Activated T-cell treated with anti-CD3 and anti-CD28 coated beads for 1 hour (primary cell): ENCODE results near the gene CCDC15.

Source experiments
- DNase-seq: peaks from one replicate; pipeline ENCODE4 v3.0.0-alpha.2; 2020; ENCODE audit warnings: low read depth

CCDC15 gene, protein sequence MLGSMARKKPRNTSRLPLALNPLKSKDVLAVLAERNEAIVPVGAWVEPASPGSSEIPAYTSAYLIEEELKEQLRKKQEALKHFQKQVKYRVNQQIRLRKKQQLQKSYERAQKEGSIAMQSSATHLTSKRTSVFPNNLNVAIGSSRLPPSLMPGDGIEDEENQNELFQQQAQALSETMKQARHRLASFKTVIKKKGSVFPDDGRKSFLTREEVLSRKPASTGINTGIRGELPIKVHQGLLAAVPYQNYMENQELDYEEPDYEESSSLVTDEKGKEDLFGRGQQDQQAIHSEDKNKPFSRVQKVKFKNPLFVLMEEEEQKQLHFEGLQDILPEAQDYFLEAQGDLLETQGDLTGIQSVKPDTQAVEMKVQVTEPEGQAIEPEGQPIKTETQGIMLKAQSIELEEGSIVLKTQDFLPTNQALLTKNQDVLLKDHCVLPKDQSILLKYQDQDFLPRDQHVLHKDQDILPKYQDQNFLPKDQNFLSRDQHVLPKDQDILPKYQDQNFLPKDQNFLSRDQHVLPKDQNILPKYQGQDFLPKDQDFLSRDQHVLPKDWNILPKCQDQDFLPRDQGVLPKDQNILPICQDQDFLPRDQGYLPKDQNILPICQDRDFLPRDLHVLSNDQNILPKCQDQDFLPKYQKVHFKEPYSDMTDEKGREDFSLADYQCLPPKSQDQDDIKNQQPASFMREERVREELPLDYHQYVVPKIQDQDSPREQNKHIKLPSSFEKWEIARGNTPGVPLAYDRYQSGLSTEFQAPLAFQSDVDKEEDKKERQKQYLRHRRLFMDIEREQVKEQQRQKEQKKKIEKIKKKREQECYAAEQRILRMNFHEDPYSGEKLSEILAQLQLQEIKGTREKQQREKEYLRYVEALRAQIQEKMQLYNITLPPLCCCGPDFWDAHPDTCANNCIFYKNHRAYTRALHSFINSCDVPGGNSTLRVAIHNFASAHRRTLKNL

DNA sequence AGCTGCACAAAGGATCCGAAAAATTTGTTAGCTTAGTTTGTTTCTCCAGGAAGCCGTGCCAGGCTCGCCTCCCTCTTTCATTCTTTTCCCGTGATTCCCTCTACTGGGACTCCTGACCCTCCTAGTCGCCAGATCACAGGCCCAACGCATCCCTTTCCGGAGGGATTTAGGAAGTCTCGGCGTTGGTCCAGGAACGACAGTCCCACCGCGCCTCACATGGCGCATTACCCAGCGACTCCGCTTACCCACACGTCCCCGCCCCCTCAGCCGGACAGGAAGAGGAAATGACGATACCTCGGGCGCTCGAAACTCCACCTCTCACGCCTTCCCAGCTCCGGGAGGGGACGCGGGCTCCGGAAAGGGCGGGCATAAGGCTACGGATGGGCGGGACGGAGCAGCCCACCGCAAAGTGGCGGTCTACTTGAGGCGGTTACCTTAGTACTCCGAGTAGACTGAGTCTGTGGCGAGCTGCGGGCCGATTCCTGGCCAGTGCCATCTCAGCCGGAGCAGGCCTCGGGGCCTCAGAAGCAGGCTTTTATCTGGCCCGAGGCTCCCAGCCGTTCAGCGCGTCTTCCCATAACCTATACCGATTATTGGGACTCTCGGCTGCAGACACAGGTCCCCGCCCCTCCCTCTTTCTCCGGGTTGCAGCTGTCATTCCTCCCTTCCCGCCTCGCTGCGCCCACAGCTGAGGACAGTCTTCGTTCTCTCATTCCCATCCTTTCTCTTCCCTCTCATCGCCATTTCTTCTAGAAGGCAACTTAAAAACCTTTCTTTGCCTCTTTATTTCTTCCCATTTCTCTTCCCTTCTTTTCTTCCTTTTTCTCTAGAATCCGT is at the start of gene CCDC15:
TSS of gene CCDC15 (plus strand) at position 450 of the 837 bp plus-strand sequence. CDS start 531 bp downstream, outside the sequence.
- DNase-seq, result peak; percentile 96

DNA sequence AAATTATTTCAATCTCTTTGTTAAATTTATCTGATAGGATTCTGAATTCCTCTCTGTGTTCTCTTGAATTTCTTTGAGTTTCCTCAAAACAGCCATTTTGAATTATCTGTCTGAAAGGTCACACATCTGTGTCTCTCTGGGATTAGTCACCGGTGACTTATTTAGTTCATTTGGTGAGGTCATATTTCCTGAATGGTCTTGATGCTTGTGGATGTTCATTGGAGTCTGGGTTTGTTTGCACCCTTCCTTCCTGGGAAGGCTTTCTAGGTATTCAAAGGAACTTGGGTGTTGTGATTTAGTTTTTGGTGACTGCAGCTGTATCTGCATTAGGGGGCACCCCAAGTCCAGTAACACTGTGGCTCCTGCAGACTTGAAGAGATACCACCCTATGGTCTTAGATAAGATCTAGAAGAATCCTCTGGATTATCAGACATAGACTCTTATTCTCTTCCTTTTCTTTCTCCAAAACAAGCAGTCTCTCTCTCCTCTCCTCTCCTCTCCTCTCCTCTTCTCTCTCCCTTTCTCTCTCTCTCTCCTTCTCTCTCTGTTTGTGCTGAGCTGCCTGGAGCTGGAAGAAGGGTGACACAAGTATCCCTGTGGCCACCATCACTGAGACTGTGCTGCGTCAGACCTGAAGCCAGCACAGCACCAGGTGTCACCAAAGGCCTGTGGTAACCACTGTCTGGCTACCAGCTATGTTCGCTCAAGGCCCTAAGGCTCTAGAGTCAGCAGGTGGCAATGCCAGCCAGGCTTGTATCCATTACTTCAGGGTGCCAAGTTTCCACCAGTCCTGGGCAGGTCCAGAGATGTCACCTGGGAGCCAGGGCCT is 38.2 kb upstream of the CCDC15 start:
- no peak for DNase-seq

DNA sequence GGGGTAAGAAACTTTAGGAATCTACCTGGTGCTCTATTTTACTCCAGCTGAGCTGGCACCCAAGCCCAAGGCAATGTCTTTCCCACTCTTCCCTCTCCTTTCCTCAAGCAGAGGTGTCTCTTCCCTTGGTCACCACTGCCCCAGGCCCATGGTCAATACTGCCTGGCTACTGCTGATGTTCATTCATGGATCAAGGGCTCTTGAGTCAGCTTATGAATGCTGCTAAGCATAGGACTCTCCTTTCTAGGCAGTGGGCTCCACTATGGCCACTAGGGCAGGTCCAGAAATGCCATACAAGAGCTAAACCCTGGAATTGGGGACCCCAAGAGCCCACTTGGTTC is 37.7 kb upstream of the CCDC15 start:
- no peak for DNase-seq

DNA sequence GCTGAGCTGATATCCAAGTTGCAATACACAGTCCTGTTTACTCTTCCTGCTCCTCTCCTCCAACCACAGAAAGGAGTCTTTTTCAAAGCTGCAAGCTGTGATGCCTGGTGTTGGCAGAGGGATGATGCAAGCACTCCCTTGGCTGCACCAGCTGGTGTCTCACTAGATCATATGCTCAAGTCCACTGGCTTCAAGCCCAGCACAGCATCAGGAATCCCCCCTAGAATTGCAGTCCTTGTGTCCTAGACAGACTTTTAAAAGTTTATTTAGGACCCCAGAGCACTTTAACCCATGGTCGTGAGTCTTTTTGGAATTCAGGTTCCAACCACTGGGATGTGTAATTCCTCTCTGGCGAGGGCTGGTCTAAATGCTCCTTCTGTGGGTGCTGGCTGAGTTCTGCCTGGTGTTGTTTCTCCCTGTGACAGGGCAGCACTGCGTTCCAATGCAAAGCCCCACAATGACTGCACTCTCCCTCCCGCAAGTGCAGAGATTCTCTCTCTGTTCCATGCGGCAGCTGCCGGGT is 36.8 kb upstream of the CCDC15 start:
- no peak for DNase-seq

DNA sequence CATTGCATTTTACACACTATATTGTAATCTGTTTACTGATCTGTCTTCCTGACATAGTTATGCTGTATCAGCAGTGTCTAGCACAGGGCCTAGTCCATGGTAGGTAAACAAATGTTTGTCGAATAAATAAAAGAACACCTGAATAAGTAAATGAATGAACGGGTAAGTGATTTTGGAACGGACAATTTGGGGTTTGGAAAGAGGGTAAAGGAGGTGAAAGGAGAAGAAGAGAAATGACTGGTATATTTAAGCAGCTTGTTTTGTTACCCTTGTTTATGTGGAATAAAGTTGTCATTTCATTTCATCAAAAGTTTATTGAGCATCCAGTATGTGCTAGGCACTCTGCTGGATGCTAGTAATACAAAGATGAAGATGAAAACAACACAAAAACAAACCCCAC is 35.1 kb upstream of the CCDC15 start, which contains the start of gene HEPN1:
TSS of gene HEPN1 (plus strand) at position 301 of the 400 bp plus-strand sequence.
- DNase-seq, result no peak

DNA sequence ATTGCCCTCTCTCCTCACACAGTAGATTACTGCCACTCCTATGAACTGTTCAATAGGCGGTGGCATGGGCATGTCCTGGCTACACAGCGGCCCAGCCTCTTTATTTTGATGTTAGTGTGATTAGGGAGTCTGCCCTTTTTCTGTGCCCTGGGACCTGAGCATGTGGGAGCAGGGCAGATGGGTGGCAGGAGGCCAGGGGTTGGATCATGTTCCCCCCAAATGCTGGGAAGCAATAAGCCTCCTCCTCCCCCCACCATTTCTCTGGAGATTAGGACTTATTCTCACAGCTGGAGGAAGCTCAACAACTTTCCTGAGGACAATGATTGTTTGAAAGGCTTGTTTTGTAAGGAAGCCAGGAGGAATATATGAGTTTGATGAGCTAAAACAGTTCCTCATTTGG is 34.1 kb upstream of the CCDC15 start:
- DNase-seq, result no peak

DNA sequence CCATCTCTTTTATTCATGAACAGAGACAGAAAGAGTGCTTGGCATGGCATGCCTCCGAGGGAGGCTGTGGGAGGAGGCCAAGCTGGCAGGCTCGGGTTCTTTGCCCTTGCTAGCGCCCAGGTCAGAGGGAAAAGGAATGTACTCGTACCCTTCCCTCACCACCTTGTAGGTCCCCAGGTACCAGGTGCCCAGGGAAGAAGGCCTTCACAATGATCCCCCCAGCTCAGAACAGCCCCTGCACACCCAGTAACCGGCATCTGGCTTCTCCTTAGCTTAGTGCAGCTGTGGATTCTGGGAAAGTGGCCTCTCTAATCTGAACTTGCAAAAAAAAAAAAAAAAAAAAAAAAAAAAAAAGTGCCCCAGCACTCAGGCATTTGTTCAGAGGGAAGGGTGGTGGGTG is 33.6 kb upstream of the CCDC15 start:
- DNase-seq, result no peak

DNA sequence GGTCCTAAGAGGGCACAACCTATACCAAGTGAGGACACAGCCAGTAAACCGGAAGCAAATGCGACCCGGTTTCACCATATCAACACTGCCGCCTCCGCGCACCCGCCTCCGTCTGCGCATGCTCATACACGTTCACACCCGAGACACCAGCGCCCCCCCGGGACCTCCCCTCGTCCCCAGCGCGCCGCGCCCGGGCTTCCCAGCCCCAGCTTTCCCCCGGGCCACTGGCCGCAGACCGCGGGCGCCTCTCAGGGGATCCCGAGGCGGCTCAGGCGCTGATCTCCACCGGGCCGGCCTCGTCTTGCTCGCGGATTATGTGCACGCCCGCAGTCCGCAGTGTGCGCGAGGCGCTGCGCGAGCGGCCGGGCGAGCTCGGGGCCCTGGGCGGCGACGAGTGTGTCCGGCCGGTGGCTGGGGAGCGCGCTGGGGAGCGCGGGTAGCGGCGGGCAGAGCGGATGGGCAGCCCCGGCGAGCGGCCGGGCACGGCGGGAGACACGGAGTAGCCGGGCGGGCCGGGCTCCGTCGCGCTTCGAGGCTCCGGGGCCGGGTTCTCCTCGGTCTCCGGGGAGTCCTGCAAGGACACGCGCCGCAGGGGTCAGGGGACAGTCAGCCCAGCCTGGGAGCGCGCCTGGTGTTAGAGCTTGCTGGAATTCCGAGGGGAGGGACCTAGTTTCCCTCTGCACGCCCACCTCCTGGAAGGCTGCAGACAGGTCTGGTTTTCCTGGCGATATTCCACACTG is 33.0 kb upstream of the CCDC15 start:
- peak; percentile 76 for DNase-seq

DNA sequence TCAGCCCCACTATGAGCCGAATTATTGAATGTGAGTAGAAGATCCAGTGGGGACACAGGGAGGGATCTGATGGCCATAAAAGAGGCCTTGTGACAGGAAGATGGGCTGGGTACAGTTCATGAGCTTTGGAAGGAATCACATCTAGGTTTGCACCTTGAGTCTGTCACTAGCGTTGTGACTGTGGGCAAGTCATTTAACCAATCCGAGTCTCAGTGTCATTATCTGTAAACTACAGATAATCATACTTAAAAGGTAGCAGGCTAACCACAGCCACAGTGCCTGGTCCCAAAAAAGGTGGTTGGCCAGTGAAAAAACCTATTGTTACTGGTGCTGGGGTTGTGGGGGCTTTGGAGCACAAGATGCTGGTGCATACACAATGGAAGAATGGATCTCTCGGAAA is 31.2 kb upstream of the CCDC15 start:
- DNase-seq, result no peak

DNA sequence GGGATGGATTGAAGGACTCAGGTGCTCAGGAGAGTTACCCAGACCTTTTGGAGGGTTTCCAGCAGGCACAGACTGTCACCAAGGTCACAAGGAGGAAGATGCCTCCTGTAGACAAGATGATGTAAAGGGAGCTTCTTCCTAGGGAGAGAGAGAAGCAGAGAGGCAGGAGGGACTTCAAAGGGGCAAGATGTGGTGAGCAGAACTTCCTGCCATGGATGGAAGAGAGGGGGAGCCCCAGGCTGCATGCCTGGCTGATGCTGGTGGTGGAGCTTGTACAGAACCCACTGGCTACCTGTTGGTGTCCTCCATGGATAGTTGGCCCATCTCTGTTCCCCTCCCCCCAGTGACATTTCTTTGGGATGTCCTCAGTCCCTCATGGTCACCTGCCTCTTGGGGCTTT is 30.7 kb upstream of the CCDC15 start:
- DNase-seq, result no peak

DNA sequence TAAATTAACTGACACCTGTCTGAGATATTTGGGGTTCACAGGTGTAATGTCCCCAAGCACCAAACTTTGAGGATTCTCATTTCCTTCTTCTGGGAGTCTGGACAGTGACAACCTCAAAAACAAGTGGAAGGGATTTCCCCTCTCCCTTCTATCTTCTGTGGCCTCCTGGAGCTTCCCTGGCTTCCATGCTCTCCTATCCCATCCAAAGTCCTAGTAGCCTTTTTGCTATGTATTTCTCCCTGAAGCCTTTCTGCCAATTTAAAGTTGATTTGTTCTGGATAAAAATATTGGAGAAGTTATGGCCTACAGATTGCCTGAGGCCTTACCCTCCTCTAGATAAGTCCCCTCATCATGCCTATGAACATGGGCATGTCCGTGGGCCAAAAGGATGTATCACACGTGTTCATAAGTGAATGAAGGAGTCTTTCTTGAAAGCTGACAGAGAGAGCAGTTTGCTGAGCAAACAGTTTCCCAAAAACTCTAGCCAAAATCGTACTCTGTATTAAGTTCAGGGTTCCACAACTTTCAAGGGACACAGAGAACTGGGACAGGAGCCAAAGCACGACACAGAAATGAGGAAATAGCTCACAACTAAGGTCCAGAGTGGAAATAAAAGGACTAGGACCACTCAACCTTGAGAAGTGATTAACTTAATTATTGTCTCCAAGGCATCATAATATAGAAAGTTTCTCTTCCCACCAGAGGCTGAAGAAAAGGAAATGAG is 24.9 kb upstream of the CCDC15 start:
- no peak for DNase-seq

DNA sequence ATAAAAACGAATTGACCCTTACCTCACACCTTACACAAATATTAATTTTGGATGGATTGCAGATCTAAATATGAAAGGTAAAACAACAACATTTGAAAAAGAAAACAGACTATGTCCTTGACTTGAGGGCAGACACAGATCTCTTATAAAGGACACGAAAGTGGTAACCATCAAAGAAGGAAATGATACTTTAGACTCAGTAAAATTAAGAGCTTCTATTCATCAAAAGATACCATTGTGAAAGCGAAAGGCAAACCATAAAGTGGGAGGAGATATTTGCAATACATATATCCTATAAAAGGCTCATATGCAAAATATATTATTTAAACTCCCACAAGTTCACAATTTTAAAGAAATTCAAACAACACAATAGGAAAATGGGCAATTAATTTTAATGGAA is 23.2 kb upstream of the CCDC15 start:
- DNase-seq, result no peak

DNA sequence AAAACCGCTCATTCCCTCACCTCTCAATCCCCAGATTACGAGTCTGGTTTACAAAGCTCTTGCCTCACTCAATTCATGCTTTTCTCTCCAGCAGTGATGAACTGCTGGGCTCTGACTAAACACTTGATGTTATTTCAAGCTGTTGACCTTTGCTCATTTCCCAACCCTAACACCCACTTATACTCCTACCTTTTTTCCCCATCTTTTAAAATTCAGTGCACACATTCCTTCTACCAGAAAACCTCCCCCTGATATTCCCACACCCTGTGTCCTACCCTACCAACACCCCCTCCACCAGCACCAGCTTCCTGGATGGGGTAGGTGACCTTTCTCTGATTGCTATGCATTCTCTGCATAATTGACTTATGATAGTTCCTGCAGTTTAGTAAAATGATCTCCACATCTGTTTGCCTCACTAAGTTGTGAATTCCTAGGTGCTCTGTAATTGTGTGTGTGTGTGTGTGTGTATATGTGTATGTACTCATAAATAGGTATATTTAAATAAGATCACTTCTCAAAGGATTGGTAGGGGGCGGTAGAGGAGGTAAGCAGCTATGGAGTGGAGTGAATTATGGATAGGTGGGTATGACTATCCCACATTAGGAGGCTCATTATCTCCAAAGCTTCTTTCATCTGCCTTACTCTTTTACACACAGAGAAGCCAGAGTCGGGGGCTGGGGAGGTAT is 19.0 kb upstream of the CCDC15 start:
- DNase-seq, result no peak

DNA sequence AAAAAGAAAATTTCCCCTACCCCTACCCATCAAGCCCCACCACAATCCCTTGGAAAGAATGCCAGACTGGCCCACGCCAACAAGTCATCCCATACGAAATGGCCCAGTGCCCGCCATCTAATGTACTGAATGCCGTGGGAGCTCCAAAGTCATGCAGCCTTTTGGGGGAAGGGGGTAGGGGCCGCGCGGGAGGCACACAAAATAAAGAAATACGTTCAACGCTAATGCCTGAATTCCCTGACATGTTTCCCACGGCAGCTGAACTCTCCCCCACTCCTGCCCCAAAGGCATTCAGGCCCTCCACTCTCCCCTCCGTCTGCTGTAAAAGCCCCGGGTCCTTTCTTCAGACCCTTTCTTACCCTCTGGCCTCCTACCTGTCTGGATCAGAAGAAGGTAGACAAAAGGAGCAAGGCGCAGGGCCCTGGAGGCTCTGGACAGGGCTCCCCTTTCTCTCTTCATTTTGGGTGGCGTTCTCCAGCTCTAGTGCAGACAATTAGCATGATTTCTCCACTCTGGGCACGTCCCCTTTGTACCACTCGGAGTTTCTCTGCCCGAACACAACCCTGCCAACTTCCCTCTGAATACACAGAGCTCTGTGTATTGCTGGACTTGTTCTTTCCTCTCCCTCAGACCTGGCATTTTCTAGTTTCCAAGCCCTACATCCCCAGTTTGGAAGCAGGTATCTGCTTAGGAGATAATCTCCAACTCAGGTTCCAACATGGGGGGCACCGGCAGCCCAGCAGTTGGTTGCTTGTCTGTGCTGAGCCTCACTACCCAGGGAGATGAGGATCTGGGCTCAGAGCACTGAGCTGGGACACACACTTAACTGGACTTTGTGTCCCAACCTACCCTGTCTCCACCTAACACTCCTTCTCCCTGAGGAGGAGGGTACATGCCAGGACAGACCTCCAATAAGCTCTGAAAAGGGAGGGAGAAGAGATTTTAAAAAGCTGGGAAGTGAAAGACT is 18.2 kb upstream of the CCDC15 start, which contains the start of gene HEPACAM:
TSS of gene HEPACAM (minus strand) at position 500 of the 967 bp plus-strand sequence. CDS start at position 459, 41 bp downstream.
- DNase-seq, result no peak

DNA sequence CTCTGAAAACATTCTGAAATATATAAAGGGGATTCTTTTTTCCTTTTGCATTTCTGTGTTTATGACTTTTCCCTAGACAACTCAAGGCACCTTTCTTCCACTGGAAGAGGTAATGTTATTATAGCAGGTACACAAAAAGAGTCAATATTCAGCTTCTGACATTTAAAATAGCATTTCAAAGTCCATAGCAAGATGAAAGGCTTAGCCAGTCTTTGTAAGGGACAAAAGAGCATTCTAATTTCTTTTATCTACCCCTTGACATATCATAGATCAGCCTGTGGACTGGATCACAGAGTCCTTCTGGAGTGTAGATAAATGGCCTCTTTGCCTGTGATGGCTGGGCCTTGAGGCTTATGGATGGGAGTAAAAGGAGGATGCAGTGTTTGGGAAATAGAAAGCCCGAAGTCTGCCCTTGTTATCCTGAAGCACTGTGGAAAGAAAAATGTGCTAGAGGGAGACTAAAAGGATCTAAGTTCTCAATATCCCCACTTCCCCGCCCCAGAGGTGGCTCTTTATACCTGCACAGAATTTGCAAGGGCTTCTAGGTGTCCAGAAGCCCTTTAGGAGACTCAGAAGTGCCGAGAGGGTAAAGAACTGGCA is 16.6 kb upstream of the CCDC15 start:
- no peak for DNase-seq

DNA sequence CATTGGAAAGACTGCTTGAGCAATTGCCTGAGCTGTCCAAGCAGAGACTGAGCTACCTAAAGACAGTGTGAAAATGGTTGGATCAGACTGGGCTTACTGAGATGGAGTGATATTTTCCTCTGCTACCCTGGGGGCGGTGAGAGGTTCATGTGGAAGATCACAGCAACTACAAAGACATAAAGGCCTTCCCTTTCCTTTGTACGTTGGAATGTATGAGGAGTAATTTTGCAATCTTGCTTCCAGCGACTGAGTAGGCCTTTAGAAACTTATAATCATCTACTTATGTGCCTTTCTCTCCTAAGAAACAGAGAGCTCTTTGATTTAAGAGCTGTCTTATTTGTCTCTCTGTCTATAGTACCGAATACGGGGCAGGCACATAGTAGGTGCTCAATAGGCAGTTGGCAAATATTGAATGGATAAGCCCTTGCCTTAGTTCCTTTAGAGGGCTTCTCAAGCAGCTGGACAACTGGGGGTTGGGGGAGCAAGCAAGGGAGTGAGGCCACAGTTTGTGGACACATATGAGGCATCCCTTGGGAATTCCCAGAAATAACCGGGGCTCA is 15.7 kb upstream of the CCDC15 start:
- no peak for DNase-seq

DNA sequence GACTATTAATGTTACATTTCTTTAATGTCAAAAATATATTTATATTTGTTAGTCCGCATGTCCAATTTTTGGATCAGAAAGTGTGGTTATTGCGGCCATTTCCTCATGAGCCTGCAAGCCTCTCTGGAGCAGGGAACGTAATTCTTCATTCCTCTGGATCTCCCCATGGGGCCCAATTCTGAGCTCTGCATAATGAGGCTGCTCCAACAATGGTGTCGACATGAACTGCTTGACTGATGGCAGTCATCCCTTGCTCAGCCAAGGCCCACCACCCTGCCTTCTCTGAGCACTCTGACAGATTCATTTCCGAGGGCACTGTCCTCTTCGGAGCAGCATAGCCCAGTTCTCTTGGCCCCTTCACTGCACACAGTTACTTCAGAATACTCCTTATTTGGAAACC is 15.0 kb upstream of the CCDC15 start:
- DNase-seq, result no peak
